Measurements from ENCODE around the gene GNA14.

The GNA14 gene

DNA sequence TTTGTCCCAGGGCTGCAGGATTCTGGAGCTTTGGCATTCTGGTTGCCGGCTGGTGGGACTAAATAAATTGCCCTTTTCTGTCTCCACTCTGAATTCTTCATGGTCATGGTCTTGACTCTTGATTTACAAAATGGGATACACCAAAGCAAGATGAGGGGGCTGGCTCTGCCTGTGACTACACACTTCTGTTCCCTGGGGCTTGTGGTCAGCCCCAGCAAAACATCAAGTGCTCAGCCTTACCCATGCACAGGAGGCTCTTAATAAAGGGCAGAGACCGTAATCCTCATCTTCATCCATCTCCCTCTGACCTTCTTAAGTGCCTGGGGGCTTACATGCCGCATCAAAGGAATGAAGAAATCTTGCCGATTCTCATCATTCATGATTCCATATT is 198.0 kb downstream of the GNA14 start:
- no peak for TF ChIP-seq ZNF529 (tag by site-specific recombination; IDR thresholded peaks at IDR 0.05; ENCODE audit: insufficient replicate concordance)
- TF ChIP-seq ZNF292 (tag by site-specific recombination; IDR thresholded peaks at IDR 0.05; ENCODE audit: borderline replicate concordance, low read depth): no peak
- no peak for TF ChIP-seq ZNF600 (tag by site-specific recombination; IDR thresholded peaks at IDR 0.05)
- no peak for TF ChIP-seq ZNF155 (tag by site-specific recombination; IDR thresholded peaks at IDR 0.05)
- TF ChIP-seq CTCF (tag by site-specific recombination; IDR thresholded peaks at IDR 0.05): no peak
- TF ChIP-seq ZNF2 (tag by site-specific recombination; IDR thresholded peaks at IDR 0.05): no peak
- no peak for TF ChIP-seq ZFP3 (tag by site-specific recombination; IDR thresholded peaks at IDR 0.05; ENCODE audit: low read depth)
- TF ChIP-seq ZNF521 (tag by site-specific recombination; IDR thresholded peaks at IDR 0.05): no peak
- ChIA-PET POLR2A (no interaction called here), CTCF (interaction anchor here (0.5 to 1.4 kb wide), 5 partner anchors 9 to 301 kb away, joined by 3 to 5 read pairs (median 3); no protein-coding TSS in a partner anchor)
- H3K27ac ChIP-seq (ENCODE audit: extremely low read depth, low read depth, low read length): no peak overlapping the region
- no peaks in the 10 kb centered on the region for H3K9me3 ChIP-seq (ENCODE audit: control insufficient read depth, insufficient read depth, low read depth, low read length)
- no peaks in the 10 kb centered on the region for H3K4me1 ChIP-seq (ENCODE audit: control insufficient read depth, insufficient read depth, low read length)
- H3K36me3 ChIP-seq (ENCODE audit: control insufficient read depth in 2 of 2, insufficient read depth in 1 of 2, low read length in 2 of 2): no peaks in the 10 kb centered on the region
- H3K4me3 ChIP-seq (ENCODE audit: low read depth, low read length): no peak overlapping the region

- Histone ChIP-seq H3K4me1 (ENCODE audit: control insufficient read depth, insufficient read depth, low read length) (no peaks in the 10 kb centered on the region), H3K36me3 (ENCODE audit: control insufficient read depth in 2 of 2, insufficient read depth in 1 of 2, low read length in 2 of 2) (no peaks in the 10 kb centered on the region), H3K4me3 (ENCODE audit: low read depth, low read length) (no peak overlapping the region), H3K27ac (ENCODE audit: extremely low read depth, low read depth, low read length) (no peak overlapping the region), H3K9me3 (ENCODE audit: control insufficient read depth, insufficient read depth, low read depth, low read length) (no peaks in the 10 kb centered on the region)
- ChIA-PET CTCF (interaction anchor here (0.5 to 1.4 kb wide), 4 partner anchors 16 to 302 kb away, joined by 3 to 5 read pairs (median 4); no protein-coding TSS in a partner anchor), POLR2A (no interaction called here)
- TF ChIP-seq ZNF596 (tag by site-specific recombination; IDR thresholded peaks at IDR 0.05): no peak
- TF ChIP-seq, protein P1, sequence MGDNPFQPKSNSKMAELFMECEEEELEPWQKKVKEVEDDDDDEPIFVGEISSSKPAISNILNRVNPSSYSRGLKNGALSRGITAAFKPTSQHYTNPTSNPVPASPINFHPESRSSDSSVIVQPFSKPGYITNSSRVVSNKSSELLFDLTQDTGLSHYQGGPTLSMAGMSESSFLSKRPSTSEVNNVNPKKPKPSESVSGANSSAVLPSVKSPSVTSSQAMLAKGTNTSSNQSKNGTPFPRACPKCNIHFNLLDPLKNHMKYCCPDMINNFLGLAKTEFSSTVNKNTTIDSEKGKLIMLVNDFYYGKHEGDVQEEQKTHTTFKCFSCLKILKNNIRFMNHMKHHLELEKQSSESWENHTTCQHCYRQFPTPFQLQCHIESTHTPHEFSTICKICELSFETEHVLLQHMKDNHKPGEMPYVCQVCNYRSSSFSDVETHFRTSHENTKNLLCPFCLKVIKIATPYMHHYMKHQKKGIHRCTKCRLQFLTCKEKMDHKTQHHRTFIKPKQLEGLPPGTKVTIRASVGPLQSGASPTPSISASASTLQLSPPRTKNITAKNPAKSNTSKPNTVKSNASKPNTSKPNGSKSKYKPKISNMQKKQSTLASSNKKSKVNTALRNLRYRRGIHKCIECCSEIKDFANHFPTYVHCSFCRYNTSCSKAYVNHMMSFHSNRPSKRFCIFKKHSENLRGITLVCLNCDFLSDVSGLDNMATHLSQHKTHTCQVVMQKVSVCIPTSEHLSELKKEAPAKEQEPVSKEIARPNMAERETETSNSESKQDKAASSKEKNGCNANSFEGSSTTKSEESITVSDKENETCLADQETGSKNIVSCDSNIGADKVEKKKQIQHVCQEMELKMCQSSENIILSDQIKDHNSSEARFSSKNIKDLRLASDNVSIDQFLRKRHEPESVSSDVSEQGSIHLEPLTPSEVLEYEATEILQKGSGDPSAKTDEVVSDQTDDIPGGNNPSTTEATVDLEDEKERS (tag by site-specific recombination; IDR thresholded peaks at IDR 0.05): no peak
- TF ChIP-seq ZNF148 (tag by site-specific recombination; IDR thresholded peaks at IDR 0.05; ENCODE audit: borderline replicate concordance): no peak
- no peak for TF ChIP-seq ZNF292 (tag by site-specific recombination; IDR thresholded peaks at IDR 0.05; ENCODE audit: borderline replicate concordance, low read depth)
- TF ChIP-seq ZNF660 (tag by site-specific recombination; IDR thresholded peaks at IDR 0.05): no peak
- TF ChIP-seq ZNF341 (tag by site-specific recombination; IDR thresholded peaks at IDR 0.05; ENCODE audit: low read depth): no peak
- TF ChIP-seq IKZF3 (tag by site-specific recombination; IDR thresholded peaks at IDR 0.05): no peak
- TF ChIP-seq KLF1 (tag by site-specific recombination; IDR thresholded peaks at IDR 0.05): no peak
- TF ChIP-seq ZNF362 (tag by site-specific recombination; IDR thresholded peaks at IDR 0.05): no peak
- no peak for TF ChIP-seq ZNF146 (tag by site-specific recombination; IDR thresholded peaks at IDR 0.05)
- no peak for TF ChIP-seq ZIC2 (tag by site-specific recombination; IDR thresholded peaks at IDR 0.05)
- TF ChIP-seq ZNF169 (tag by site-specific recombination; IDR thresholded peaks at IDR 0.05): no peak
- TF ChIP-seq PRDM1 (tag by site-specific recombination; IDR thresholded peaks at IDR 0.05): no peak
- TF ChIP-seq YY2 (tag by site-specific recombination; IDR thresholded peaks at IDR 0.05): no peak
- no peak for TF ChIP-seq ZNF48 (tag by site-specific recombination; IDR thresholded peaks at IDR 0.05)
- TF ChIP-seq SP3 (tag by site-specific recombination; IDR thresholded peaks at IDR 0.05): no peak
- TF ChIP-seq TCF7L2 (IDR thresholded peaks at IDR 0.05; ENCODE audit: borderline replicate concordance, low read depth, low read length): no peak
- no peak for TF ChIP-seq ZNF658 (tag by site-specific recombination; IDR thresholded peaks at IDR 0.05)
These were observed 198.7 kb downstream of the GNA14 start for GRCh38 chr9:77449240-77450084.
